H1 (cell line): ENCODE measurements around the gene HDAC8. TPM values are rescaled to one million over a fixed set of nuclear protein-coding genes. Genes with fewer than 3 reads are reported as not detected.

Experiments
- CTCF ChIA-PET: fragments of 300-600 bp; sonication (Branson Sonifier 250); formaldehyde crosslinking; loops from one replicate; lab custom pipeline; 2021; ENCODE audit not compliant: partially characterized antibody; lab: Charles Lee
- POLR2A ChIA-PET: fragments of 300-600 bp; sonication (Branson Sonifier 250); formaldehyde crosslinking; loops from one replicate; lab custom pipeline; 2021; ENCODE audit warnings: inconsistent platforms; ENCODE audit not compliant: partially characterized antibody; lab: Charles Lee
- DNase-seq, 2 experiments: peaks; one replicate each; pipeline versions ENCODE4 v3.0.0 to v3.0.0-alpha.2; 2010 to 2022; ENCODE audit warnings: low spot score in 2 of 2, low read depth in 1 of 2, mixed read lengths in 1 of 2
- FAIRE-seq: peaks from 2 replicates; lab custom pipeline; 2011; peaks lifted over from hg19 to GRCh38; lab: Jason Lieb, UNC
- H2AFZ ChIP-seq: 2 replicates; pipeline ENCODE4 v1.8.1; 2012; ENCODE audit warnings: low read length, inconsistent platforms
- H2AK5ac ChIP-seq: 2 replicates; pipeline ENCODE4 v1.6.1; 2013; ENCODE audit warnings: low read depth, low read length
- H2BK120ac ChIP-seq: replicated peaks from 2 replicates; pipeline ENCODE3; 2013; ENCODE audit warnings: low read depth, low read length, inconsistent platforms
- H2BK12ac ChIP-seq: 2 replicates; pipeline ENCODE4 v1.6.1; 2013; ENCODE audit warnings: low read depth, low read length
- H2BK15ac ChIP-seq: 2 replicates; pipeline ENCODE4 v1.6.1; 2013; ENCODE audit warnings: low read length
- H2BK20ac ChIP-seq: 2 replicates; pipeline ENCODE4 v1.6.1; 2013; ENCODE audit warnings: low read length
- H2BK5ac ChIP-seq: 2 replicates; pipeline ENCODE4 v1.6.1; 2013; ENCODE audit warnings: low read depth, low read length
- H3K14ac ChIP-seq: 2 replicates; pipeline ENCODE4 v1.6.1; 2013; ENCODE audit warnings: inconsistent platforms; ENCODE audit not compliant: insufficient read length
- H3K18ac ChIP-seq: 2 replicates; pipeline ENCODE4 v1.6.1; 2013; ENCODE audit warnings: low read length; ENCODE audit errors: extremely low read depth
- H3K23ac ChIP-seq: 2 replicates; pipeline ENCODE4 v1.6.1; 2013; ENCODE audit warnings: inconsistent platforms; ENCODE audit not compliant: insufficient read length
- H3K23me2 ChIP-seq: 2 replicates; pipeline ENCODE4 v1.6.1; 2013; ENCODE audit warnings: low read depth, low read length
- H3K27ac ChIP-seq: 2 replicates; pipeline ENCODE4 v1.6.1; 2011; ENCODE audit warnings: low read depth, low read length, inconsistent platforms
- H3K27me3 ChIP-seq, 4 experiments: replicated peaks in 1 of 4; 1 replicate in 1 of 4; 2 replicates in 3 of 4; pipeline versions ENCODE4 v1.6.1 to v1.8.1; 2011 to 2013; ENCODE audit warnings: low read length in 3 of 4, mild to moderate bottlenecking in 3 of 4, inconsistent platforms in 2 of 4, mixed read lengths in 2 of 4, moderate library complexity in 1 of 4; ENCODE audit not compliant: control insufficient read depth in 3 of 4, insufficient read depth in 3 of 4; ENCODE audit errors: extremely low read depth in 1 of 4
- H3K36me3 ChIP-seq, 4 experiments: 2 replicates each; pipeline versions ENCODE4 v1.6.1 to v1.8.1; 2011 to 2013; ENCODE audit warnings: mild to moderate bottlenecking in 4 of 4, low read length in 3 of 4, moderate library complexity in 2 of 4, control low read depth in 1 of 4, inconsistent platforms in 1 of 4; ENCODE audit not compliant: insufficient read depth in 4 of 4, control insufficient read depth in 2 of 4
- H3K4ac ChIP-seq: replicated peaks from 2 replicates; pipeline ENCODE3; 2013; ENCODE audit warnings: low read length, low read depth, mixed read lengths, inconsistent platforms; ENCODE audit not compliant: insufficient read length
- H3K4me1 ChIP-seq, 4 experiments: replicated peaks in 1 of 4; 1 replicate in 1 of 4; 2 replicates in 3 of 4; pipeline versions ENCODE4 v1.6.1 to v1.8.1; 2011 to 2013; ENCODE audit warnings: low read length in 3 of 4, inconsistent platforms in 2 of 4, mixed read lengths in 1 of 4; ENCODE audit not compliant: insufficient read depth in 4 of 4, control insufficient read depth in 3 of 4
- H3K4me2 ChIP-seq, 2 experiments: 2 replicates each; pipeline versions ENCODE4 v1.6.1 to v1.8.1; 2011 to 2013; ENCODE audit warnings: low read depth in 2 of 2, low read length in 2 of 2, control low read depth in 1 of 2, inconsistent platforms in 1 of 2, mild to moderate bottlenecking in 1 of 2; ENCODE audit not compliant: insufficient read depth in 1 of 2
- H3K4me3 ChIP-seq, 4 experiments: fragments of 200-600, 300-600 bp in 1 of 4; sonication (generic), shearing (Covaris generic), sonication (Bioruptor Twin) in 1 of 4; 2 replicates each; pipeline versions ENCODE4 v1.5.1 to v1.8.1; 2011 to 2016; ENCODE audit warnings: low read length in 4 of 4, low read depth in 3 of 4, control low read depth in 2 of 4, inconsistent platforms in 2 of 4, mild to moderate bottlenecking in 2 of 4, mixed read lengths in 1 of 4, moderate library complexity in 1 of 4; ENCODE audit not compliant: insufficient read depth in 2 of 4; ENCODE audit errors: extremely low read depth in 1 of 4
- H3K56ac ChIP-seq: replicated peaks from 2 replicates; pipeline ENCODE3; 2013; ENCODE audit warnings: low read depth, mild to moderate bottlenecking, mixed read lengths, low read length, inconsistent platforms; ENCODE audit not compliant: insufficient read length
- H3K79me1 ChIP-seq: 2 replicates; pipeline ENCODE4 v1.6.1; 2013; ENCODE audit warnings: low read depth, low read length, control low read depth
- H3K79me2 ChIP-seq, 2 experiments: 2 replicates each; pipeline versions ENCODE4 v1.6.1 to v1.8.1; 2012 to 2013; ENCODE audit warnings: low read length in 2 of 2, mild to moderate bottlenecking in 2 of 2, inconsistent platforms in 1 of 2; ENCODE audit not compliant: insufficient read depth in 2 of 2, control insufficient read depth in 1 of 2
- H3K9ac ChIP-seq, 4 experiments: replicated peaks in 1 of 4; 1 replicate in 1 of 4; 2 replicates in 3 of 4; pipeline versions ENCODE4 v1.6.1 to v1.8.1; 2011 to 2013; ENCODE audit warnings: low read depth in 3 of 4, low read length in 3 of 4, control low read depth in 2 of 4, mild to moderate bottlenecking in 2 of 4, moderate library complexity in 2 of 4, inconsistent platforms in 1 of 4; ENCODE audit errors: extremely low read depth in 1 of 4
- H3K9me3 ChIP-seq, 2 experiments: 2 replicates each; pipeline versions ENCODE4 v1.6.1 to v1.8.1; 2012 to 2013; ENCODE audit warnings: mild to moderate bottlenecking in 2 of 2, moderate library complexity in 2 of 2, control low read depth in 1 of 2, inconsistent platforms in 1 of 2, low read depth in 1 of 2, low read length in 1 of 2, mixed read lengths in 1 of 2; ENCODE audit not compliant: insufficient read depth in 2 of 2
- H4K20me1 ChIP-seq, 2 experiments: replicated peaks in 1 of 2; 2 replicates each; pipeline versions ENCODE3 to v1.8.1; 2011 to 2013; ENCODE audit warnings: inconsistent platforms in 2 of 2, low read length in 2 of 2, mild to moderate bottlenecking in 1 of 2; ENCODE audit not compliant: insufficient read depth in 2 of 2, control insufficient read depth in 1 of 2
- H4K5ac ChIP-seq: 2 replicates; pipeline ENCODE4 v1.6.1; 2013; ENCODE audit warnings: low read length, low read depth, mixed read lengths, inconsistent platforms; ENCODE audit not compliant: insufficient read length
- H4K8ac ChIP-seq: 2 replicates; pipeline ENCODE4 v1.8.0; 2013; ENCODE audit warnings: mild to moderate bottlenecking, moderate library complexity, low read length, inconsistent platforms; ENCODE audit not compliant: insufficient read depth; ENCODE audit errors: extremely low read depth
- H4K91ac ChIP-seq: replicated peaks from 2 replicates; pipeline ENCODE3; 2013; ENCODE audit warnings: low read length, mixed read lengths, inconsistent platforms; ENCODE audit not compliant: insufficient read length
- BRCA1 ChIP-seq: IDR thresholded peaks from 2 replicates; pipeline ENCODE4 v1.6.1; 2012; ENCODE audit warnings: low read depth, low read length, improper control_type of control experiment
- CBX8 ChIP-seq: fragments of 300-800, 300-1000 bp; sonication (generic); IDR thresholded peaks from 2 replicates; pipeline ENCODE4 v1.7.1; 2016; ENCODE audit warnings: low read depth, low read length, borderline replicate concordance
- E2F6 ChIP-seq: IDR thresholded peaks from 2 replicates; pipeline ENCODE4 v1.6.1; 2012; ENCODE audit warnings: inconsistent platforms
- POU5F1 ChIP-seq: IDR thresholded peaks from 2 replicates; pipeline ENCODE4 v1.6.1; 2011; ENCODE audit warnings: low read depth, mild to moderate bottlenecking, low read length, moderate library complexity
- SAP30 ChIP-seq: fragments of 300-600 bp; sonication (generic); IDR thresholded peaks from 2 replicates; pipeline ENCODE4 v1.7.1; 2012; ENCODE audit warnings: low read length, moderate library complexity, mild to moderate bottlenecking, inconsistent platforms; ENCODE audit not compliant: insufficient read depth, insufficient replicate concordance
- WGBS, 2 experiments: shearing (Covaris generic) in 1 of 2; methylation state at CpG; one replicate each; pipeline versions ENCODE4 v1.1.6 to v1.1.7; 2013 to 2015; ENCODE audit warnings: low lambda C conversion rate in 2 of 2, mixed read lengths in 2 of 2, inconsistent platforms in 1 of 2, low coverage in 1 of 2, missing lambda C conversion rate in 1 of 2; ENCODE audit not compliant: insufficient replicate concordance in 2 of 2, insufficient coverage in 1 of 2, insufficient read length in 1 of 2; ENCODE audit errors: extremely low coverage in 1 of 2, missing lambda C conversion rate in 1 of 2; 5-methylcytosine and 5-hydroxymethylcytosine counted together
- polyA plus RNA-seq, 7 experiments: library from polyadenylated mRNA; depleted of rRNA in 3 of 7; stranded (reverse) in 5 of 7; unstranded in 2 of 7; fragments of >200 nt in 5 of 7; fragments of 200-250 nt in 2 of 7; gene quantifications; 1 replicate in 5 of 7; 2 replicates in 1 of 7; 4 replicates in 1 of 7; pipeline versions ENCODE4 v1.2.1 to v1.2.3, GENCODE V29; 2011 to 2013; ENCODE audit warnings: missing spikeins in 2 of 7, mixed read lengths in 2 of 7
- total RNA-seq: library from RNA; stranded (reverse); fragmentation: NEBNext Ultra II Directional; extraction: Animal tissue kit (Norgen Biotek cat#: 25700); gene quantifications from 2 replicates; pipeline ENCODE4 v1.2.1, GENCODE V29; 2021

HDAC8 gene
- total and polyA plus RNA-seq, 2 of the 8 experiments (the other 6 are each of a cell fraction or from before 2014, with no cell fraction given) = 9.7 to 20.3 TPM

GRCh38 chrX:72461288-72461687, 111.4 kb downstream of the HDAC8 start:
- no peaks in the 10 kb centered on the region for H3K9me3 ChIP-seq
- no peaks in the 10 kb centered on the region for H4K20me1 ChIP-seq
- DNase-seq = no peak
- no peak overlapping the region for H3K9ac ChIP-seq
- H4K5ac ChIP-seq = no peak overlapping the region
- H3K4me3 ChIP-seq = no peak overlapping the region
- TF ChIP-seq E2F6 (no peak), POU5F1 (no peak), CBX8 (no peak), SAP30 (no peak), BRCA1 (no peak)
- 81% methylated on average over 2 of the region's 2 CpGs; no CpG with 5 or more reads in 1 of the 2 experiments for WGBS, 2 experiments
- H2BK15ac ChIP-seq = no peak overlapping the region
- H3K4me2 ChIP-seq = no peak overlapping the region
- H3K79me2 ChIP-seq = no peaks in the 10 kb centered on the region
- no peak overlapping the region for H3K23ac ChIP-seq
- no peaks in the 10 kb centered on the region; a peak in 2 of 8 replicates for H3K36me3 ChIP-seq
- no peak overlapping the region for H2BK12ac ChIP-seq
- no peak overlapping the region for H3K4ac ChIP-seq
- no peak for FAIRE-seq
- H3K56ac ChIP-seq = no peak overlapping the region
- no peak overlapping the region for H2AK5ac ChIP-seq
- ChIA-PET CTCF (interaction anchor here (0.6 kb wide), 1 partner anchor 29 kb away, joined by 3 read pairs; no protein-coding TSS in a partner anchor), POLR2A (no interaction called here)
- H3K23me2 ChIP-seq = no peaks in the 10 kb centered on the region
- H3K14ac ChIP-seq = no peak overlapping the region
- no peaks in the 10 kb centered on the region for H3K27me3 ChIP-seq
- no peak overlapping the region for H3K18ac ChIP-seq
- no peaks in the 10 kb centered on the region for H3K4me1 ChIP-seq
- H2BK20ac ChIP-seq = no peak overlapping the region
- no peak overlapping the region for H4K8ac ChIP-seq
- H2BK5ac ChIP-seq = no peak overlapping the region
- no peaks in the 10 kb centered on the region for H3K79me1 ChIP-seq
- no peak overlapping the region for H4K91ac ChIP-seq
- no peak overlapping the region for H2BK120ac ChIP-seq
- no peak overlapping the region for H2AFZ ChIP-seq
- H3K27ac ChIP-seq = no peak overlapping the region
